ENCODE data around the gene CREG2. TPM values are rescaled to one million over a fixed set of nuclear protein-coding genes. Genes with fewer than 3 reads are reported as not detected.

Gene CREG2
- total RNA-seq, 6 experiments from 2014 or later = 0.20 TPM; not detected in 5

- DNase-seq (no peak), ATAC-seq (no peak)
- Histone ChIP-seq H3K27ac (no peak overlapping the region), H3K36me3 (no peaks in the 10 kb centered on the region), H3K4me3 (no peak overlapping the region), H3K4me1 (no peaks in the 10 kb centered on the region), H3K9me3 (no peaks in the 10 kb centered on the region), H3K27me3 (no peaks in the 10 kb centered on the region)
- no peak for TF ChIP-seq CTCF (IDR thresholded peaks at IDR 0.05)
- intact Hi-C loops (cut with DNase I) = no loop called here
- WGBS (ENCODE audit: insufficient coverage, low coverage, low lambda C conversion rate, missing lambda C conversion rate) = 63% methylated on average over 4 of the region's 4 CpGs
Observed at GRCh38 chr2:101431486-101431885, 44.2 kb upstream of the CREG2 start.

- ATAC-seq (no peak), DNase-seq (no peak)
- H3K27me3 ChIP-seq = no peaks in the 10 kb centered on the region
- 100% methylated on average over 2 of the region's 2 CpGs for WGBS (ENCODE audit: insufficient coverage, low coverage, low lambda C conversion rate, missing lambda C conversion rate)
- H3K9me3 ChIP-seq = no peaks in the 10 kb centered on the region
- H3K4me3 ChIP-seq = no peak overlapping the region
- no peaks in the 10 kb centered on the region for H3K36me3 ChIP-seq
- intact Hi-C loops (cut with DNase I) = no loop called here
- TF ChIP-seq POLR2A (IDR thresholded peaks at IDR 0.05) = no peak
- H3K4me1 ChIP-seq = no peaks in the 10 kb centered on the region
- H3K27ac ChIP-seq = no peak overlapping the region
Observed at GRCh38 chr2:101430156-101430555, 42.9 kb upstream of the CREG2 start.

- H3K27ac ChIP-seq = no peak overlapping the region
- no peak for DNase-seq
- no peaks in the 10 kb centered on the region for H3K4me1 ChIP-seq
- no peaks in the 10 kb centered on the region for H3K27me3 ChIP-seq
- no peaks in the 10 kb centered on the region for H3K9me3 ChIP-seq
- H3K4me3 ChIP-seq = no peak overlapping the region
- H3K36me3 ChIP-seq = no peaks in the 10 kb centered on the region
- 100% methylated on average over 1 of the region's 6 CpGs for WGBS (ENCODE audit: insufficient coverage, low coverage, low lambda C conversion rate, missing lambda C conversion rate)
- intact Hi-C loops (cut with DNase I) = no loop called here
- no peak for ATAC-seq
- TF ChIP-seq CTCF (IDR thresholded peaks at IDR 0.05) (no peak), POLR2A (IDR thresholded peaks at IDR 0.05) (no peak)
Observed at GRCh38 chr2:101429453-101429852, 42.1 kb upstream of the CREG2 start.

GRCh38 chr2:101428422-101429176, 41.3 kb upstream of the CREG2 start:
- no peaks in the 10 kb centered on the region for H3K36me3 ChIP-seq
- ATAC-seq = no peak
- DNase-seq = no peak
- H3K27ac ChIP-seq = no peak overlapping the region
- intact Hi-C loops (cut with DNase I) = no loop called here
- no peaks in the 10 kb centered on the region for H3K27me3 ChIP-seq
- H3K9me3 ChIP-seq = no peaks in the 10 kb centered on the region
- WGBS (ENCODE audit: insufficient coverage, low coverage, low lambda C conversion rate, missing lambda C conversion rate) = 67% methylated on average over 9 of the region's 10 CpGs
- no peak overlapping the region for H3K4me3 ChIP-seq
- H3K4me1 ChIP-seq = no peaks in the 10 kb centered on the region
- TF ChIP-seq POLR2A (IDR thresholded peaks at IDR 0.05) = no peak
- no peak for TF ChIP-seq CTCF (IDR thresholded peaks at IDR 0.05)

GRCh38 chr2:101427743-101428142, 40.4 kb upstream of the CREG2 start:
- TF ChIP-seq CTCF (IDR thresholded peaks at IDR 0.05) = no peak
- no peak for TF ChIP-seq POLR2A (IDR thresholded peaks at IDR 0.05)
- H3K27me3 ChIP-seq = no peaks in the 10 kb centered on the region
- H3K4me1 ChIP-seq = no peaks in the 10 kb centered on the region
- DNase-seq = no peak
- H3K27ac ChIP-seq = no peak overlapping the region
- no peak overlapping the region for H3K4me3 ChIP-seq
- H3K36me3 ChIP-seq = no peaks in the 10 kb centered on the region
- WGBS (ENCODE audit: insufficient coverage, low coverage, low lambda C conversion rate, missing lambda C conversion rate) = 74% methylated on average over 7 of the region's 13 CpGs
- intact Hi-C loops (cut with DNase I) = no loop called here
- ATAC-seq = no peak
- H3K9me3 ChIP-seq = no peaks in the 10 kb centered on the region
